DOHH2 (cell line): ENCODE measurements around the gene C9orf40.

Experiments
- H3F3A ChIP-seq: fragments of 200-600 bp; sonication (generic), shearing (Covaris generic); 2 replicates; pipeline ENCODE4 v1.6.0; 2016; ENCODE audit warnings: antibody characterized with exemption, mild to moderate bottlenecking; ENCODE audit not compliant: control insufficient read depth, insufficient read depth
- H3K27ac ChIP-seq: fragments of 200-600 bp; sonication (generic); 2 replicates; pipeline ENCODE4 v1.5.1; 2014; ENCODE audit warnings: low read depth, mild to moderate bottlenecking, low read length, moderate library complexity
- H3K27me3 ChIP-seq: fragments of 200-600 bp; sonication (generic); 2 replicates; pipeline ENCODE4 v1.6.1; 2014; ENCODE audit warnings: mild to moderate bottlenecking, low read length, mixed read lengths; ENCODE audit not compliant: control insufficient read depth
- H3K36me3 ChIP-seq: fragments of 200-600 bp; sonication (generic); 2 replicates; pipeline ENCODE4 v1.6.1; 2014; ENCODE audit warnings: mild to moderate bottlenecking, low read length, moderate library complexity, mixed read lengths; ENCODE audit not compliant: control insufficient read depth
- H3K4me1 ChIP-seq: fragments of 200-600 bp; sonication (generic); 2 replicates; pipeline ENCODE4 v1.6.1; 2014; ENCODE audit warnings: mild to moderate bottlenecking, low read length, mixed read lengths; ENCODE audit not compliant: control insufficient read depth
- H3K4me2 ChIP-seq: fragments of 200-600 bp; sonication (generic); 2 replicates; pipeline ENCODE4 v1.6.0; 2014; ENCODE audit warnings: mild to moderate bottlenecking, low read length, moderate library complexity
- H3K4me3 ChIP-seq: fragments of 200-600 bp; sonication (generic); 2 replicates; pipeline ENCODE4 v1.5.1; 2014; ENCODE audit warnings: mild to moderate bottlenecking, low read length, mixed read lengths
- H3K79me2 ChIP-seq: fragments of 200-600 bp; sonication (generic); 2 replicates; pipeline ENCODE4 v1.6.1; 2014; ENCODE audit warnings: mild to moderate bottlenecking, low read length, mixed read lengths; ENCODE audit not compliant: control insufficient read depth
- H3K9me2 ChIP-seq: fragments of 200-600 bp; sonication (generic); replicated peaks from 2 replicates; pipeline ENCODE4 v1.6.1; 2014; ENCODE audit warnings: mild to moderate bottlenecking, low read length, mixed read lengths; ENCODE audit not compliant: control insufficient read depth
- H3K9me3 ChIP-seq: fragments of 200-600 bp; sonication (generic); 2 replicates; pipeline ENCODE4 v1.6.1; 2014; ENCODE audit warnings: antibody characterized with exemption, low read length, mixed read lengths; ENCODE audit not compliant: control insufficient read depth, insufficient read depth
- H4K20me1 ChIP-seq: fragments of 200-600 bp; sonication (generic); 2 replicates; pipeline ENCODE4 v1.6.0; 2014; ENCODE audit warnings: low read depth, mild to moderate bottlenecking, antibody characterized with exemption, low read length, moderate library complexity; ENCODE audit not compliant: control insufficient read depth, insufficient read depth
- EZH2phosphoT487 ChIP-seq: fragments of 200-600 bp; sonication (generic); IDR thresholded peaks from 2 replicates; pipeline ENCODE4 v1.6.1; 2017; ENCODE audit warnings: borderline replicate concordance, mild to moderate bottlenecking, antibody characterized with exemption, low read length, moderate library complexity, mixed read lengths
- TF ChIP-seq, protein P1 (sequence below): fragments of 200-600 bp; sonication (generic); IDR thresholded peaks from one replicate; pipeline ENCODE4 v1.5.1; 2014; ENCODE audit warnings: antibody characterized with exemption, mild to moderate bottlenecking, low read depth, low read length; ENCODE audit not compliant: poor library complexity, severe bottlenecking

C9orf40 gene

DNA sequence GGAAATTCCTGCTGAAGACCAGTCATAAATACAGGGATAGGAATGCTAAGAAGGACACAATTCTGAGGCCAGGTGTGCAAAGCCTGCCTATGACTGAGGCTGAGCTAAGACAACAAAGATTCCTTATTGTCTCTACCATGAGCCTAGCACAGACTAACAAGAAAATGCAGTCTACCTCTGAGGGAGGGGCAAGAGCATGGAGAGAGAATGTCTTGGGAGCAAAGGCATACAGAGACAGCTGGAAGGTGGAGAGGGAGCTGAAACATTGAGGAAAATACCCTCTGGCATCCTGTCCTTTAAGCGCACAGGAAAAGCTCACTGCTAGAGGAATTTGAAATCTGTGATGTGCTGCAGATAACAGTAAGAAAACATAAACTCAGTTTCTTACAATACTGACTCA lies 8.8 kb upstream of the C9orf40 start:
- Histone ChIP-seq H3K27me3 (no peaks in the 10 kb centered on the region), H3F3A (no peaks in the 10 kb centered on the region)

DNA sequence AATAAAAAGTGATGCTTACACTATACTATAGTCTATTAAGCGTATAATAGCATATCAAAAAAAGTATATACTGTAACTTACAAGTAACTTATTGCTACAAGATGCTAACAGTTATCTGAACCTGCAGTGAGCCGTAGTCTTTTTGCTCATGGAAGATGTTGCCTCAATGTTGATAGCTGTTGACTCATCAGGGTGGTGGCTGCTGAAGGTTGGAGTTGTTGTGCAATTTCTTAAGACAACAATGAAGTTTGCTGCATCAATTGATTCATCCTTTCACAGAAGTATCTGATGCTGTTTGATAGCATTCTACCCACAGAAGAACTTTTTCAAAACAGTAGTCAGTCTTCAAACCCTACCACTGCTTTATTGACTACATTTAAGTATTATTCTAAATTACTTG lies 7.8 kb upstream of the C9orf40 start:
- no peak overlapping the region for H3K4me3 ChIP-seq
- H4K20me1 ChIP-seq: no peaks in the 10 kb centered on the region
- H3K9me2 ChIP-seq: no peaks in the 10 kb centered on the region
- peaks cover 1% of the 10 kb centered on the region; the same call in 1 of the 2 replicates for H3K79me2 ChIP-seq
- no peaks in the 10 kb centered on the region for H3K27me3 ChIP-seq
- no peaks in the 10 kb centered on the region for H3F3A ChIP-seq
- no peak for TF ChIP-seq EZH2phosphoT487
- TF ChIP-seq, protein P1, sequence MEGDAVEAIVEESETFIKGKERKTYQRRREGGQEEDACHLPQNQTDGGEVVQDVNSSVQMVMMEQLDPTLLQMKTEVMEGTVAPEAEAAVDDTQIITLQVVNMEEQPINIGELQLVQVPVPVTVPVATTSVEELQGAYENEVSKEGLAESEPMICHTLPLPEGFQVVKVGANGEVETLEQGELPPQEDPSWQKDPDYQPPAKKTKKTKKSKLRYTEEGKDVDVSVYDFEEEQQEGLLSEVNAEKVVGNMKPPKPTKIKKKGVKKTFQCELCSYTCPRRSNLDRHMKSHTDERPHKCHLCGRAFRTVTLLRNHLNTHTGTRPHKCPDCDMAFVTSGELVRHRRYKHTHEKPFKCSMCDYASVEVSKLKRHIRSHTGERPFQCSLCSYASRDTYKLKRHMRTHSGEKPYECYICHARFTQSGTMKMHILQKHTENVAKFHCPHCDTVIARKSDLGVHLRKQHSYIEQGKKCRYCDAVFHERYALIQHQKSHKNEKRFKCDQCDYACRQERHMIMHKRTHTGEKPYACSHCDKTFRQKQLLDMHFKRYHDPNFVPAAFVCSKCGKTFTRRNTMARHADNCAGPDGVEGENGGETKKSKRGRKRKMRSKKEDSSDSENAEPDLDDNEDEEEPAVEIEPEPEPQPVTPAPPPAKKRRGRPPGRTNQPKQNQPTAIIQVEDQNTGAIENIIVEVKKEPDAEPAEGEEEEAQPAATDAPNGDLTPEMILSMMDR: no peak
- H3K27ac ChIP-seq: no peak overlapping the region
- H3K4me1 ChIP-seq: no peaks in the 10 kb centered on the region
- no peak overlapping the region for H3K4me2 ChIP-seq
- H3K36me3 ChIP-seq: no peaks in the 10 kb centered on the region
- H3K9me3 ChIP-seq: no peaks in the 10 kb centered on the region

More for the DNA sequence above, 8.8 kb upstream of the C9orf40 start:
- no peaks in the 10 kb centered on the region for H3K9me3 ChIP-seq
- no peak for TF ChIP-seq EZH2phosphoT487
- TF ChIP-seq, protein P1: no peak
- H3K27ac ChIP-seq: no peak overlapping the region
- no peaks in the 10 kb centered on the region for H3K79me2 ChIP-seq
- no peak overlapping the region for H3K4me3 ChIP-seq
- H3K4me2 ChIP-seq: no peak overlapping the region
- no peaks in the 10 kb centered on the region for H4K20me1 ChIP-seq
- no peaks in the 10 kb centered on the region for H3K36me3 ChIP-seq
- no peaks in the 10 kb centered on the region for H3K4me1 ChIP-seq
- H3K9me2 ChIP-seq: no peaks in the 10 kb centered on the region

- Histone ChIP-seq H3K4me1 (peaks cover 6% of the 10 kb centered on the region), H3K9me2 (no peaks in the 10 kb centered on the region), H3K4me2 (no peak overlapping the region), H3F3A (peaks cover 3% of the 10 kb centered on the region), H4K20me1 (no peaks in the 10 kb centered on the region), H3K36me3 (no peaks in the 10 kb centered on the region), H3K4me3 (no peak overlapping the region), H3K79me2 (peaks cover 18% of the 10 kb centered on the region), H3K27ac (no peak overlapping the region), H3K27me3 (no peaks in the 10 kb centered on the region), H3K9me3 (no peaks in the 10 kb centered on the region)
- TF ChIP-seq EZH2phosphoT487: no peak
- TF ChIP-seq, protein P1: no peak
These were observed 5.9 kb upstream of the C9orf40 start for GRCh38 chr9:74958587-74958986.
